OCI-LY1 (cell line): ENCODE measurements around the gene DNAH8.

Source experiments
- H2AFZ ChIP-seq: fragments of 200-600 bp; sonication (generic), shearing (Covaris generic); 2 replicates; pipeline ENCODE4 v1.6.0; 2014; ENCODE audit warnings: antibody characterized with exemption, mild to moderate bottlenecking, low read length
- H3F3A ChIP-seq: fragments of 200-600 bp; sonication (generic), shearing (Covaris generic); 2 replicates; pipeline ENCODE4 v1.6.0; 2014; ENCODE audit warnings: mild to moderate bottlenecking, antibody characterized with exemption, low read length, moderate library complexity; ENCODE audit not compliant: insufficient read depth
- H3K27ac ChIP-seq: fragments of 200-600 bp; sonication (generic); 2 replicates; pipeline ENCODE4 v1.5.1; 2014; ENCODE audit warnings: low read length, mixed run types, mild to moderate bottlenecking, low read depth; ENCODE audit not compliant: poor library complexity, severe bottlenecking
- H3K27me3 ChIP-seq: fragments of 200-600 bp; sonication (generic); 2 replicates; pipeline ENCODE4 v1.6.0; 2014; ENCODE audit warnings: antibody characterized with exemption, mild to moderate bottlenecking, low read length, moderate library complexity; ENCODE audit not compliant: insufficient read depth
- H3K36me3 ChIP-seq: fragments of 200-600 bp; sonication (generic); 2 replicates; pipeline ENCODE4 v1.6.1; 2014; ENCODE audit warnings: mild to moderate bottlenecking, antibody characterized with exemption, low read length, moderate library complexity, mixed read lengths; ENCODE audit not compliant: insufficient read depth
- H3K4me1 ChIP-seq: fragments of 200-600 bp; sonication (generic); 2 replicates; pipeline ENCODE4 v1.5.1; 2014; ENCODE audit warnings: mild to moderate bottlenecking, low read length, moderate library complexity; ENCODE audit not compliant: insufficient read depth, severe bottlenecking
- H3K4me2 ChIP-seq: fragments of 200-600 bp; sonication (generic), shearing (Covaris generic); 2 replicates; pipeline ENCODE4 v1.6.1; 2014; ENCODE audit warnings: low read length
- H3K4me3 ChIP-seq: fragments of 200-600 bp; sonication (generic); 2 replicates; pipeline ENCODE4 v1.5.1; 2014; ENCODE audit warnings: low read length, low read depth, mild to moderate bottlenecking, mixed read lengths; ENCODE audit not compliant: poor library complexity, severe bottlenecking
- H3K79me2 ChIP-seq: fragments of 200-600 bp; shearing (Covaris generic); 2 replicates; pipeline ENCODE4 v1.6.1; 2016; ENCODE audit warnings: mixed run types, low read length, mixed read lengths; ENCODE audit not compliant: insufficient read depth
- H3K9ac ChIP-seq: fragments of 200-600 bp; sonication (generic), shearing (Covaris generic); 2 replicates; pipeline ENCODE4 v1.6.1; 2014; ENCODE audit warnings: mild to moderate bottlenecking, low read length, mixed read lengths
- H3K9me2 ChIP-seq: fragments of 200-600 bp; sonication (generic), shearing (Covaris generic); 2 replicates; pipeline ENCODE4 v1.6.1; 2014; ENCODE audit warnings: low read depth, mild to moderate bottlenecking, low read length, mixed read lengths
- H3K9me3 ChIP-seq: fragments of 200-600 bp; shearing (Covaris generic); 2 replicates; pipeline ENCODE4 v1.6.1; 2014; ENCODE audit warnings: low read length, mixed read lengths
- H4K20me1 ChIP-seq: fragments of 200-600 bp; sonication (generic), shearing (Covaris generic); 2 replicates; pipeline ENCODE4 v1.6.0; 2016; ENCODE audit warnings: mild to moderate bottlenecking, low read length; ENCODE audit not compliant: insufficient read depth
- EZH2 ChIP-seq: fragments of 200-600 bp; sonication (generic), shearing (Covaris generic); IDR thresholded peaks from 2 replicates; pipeline ENCODE4 v1.8.0; 2017; ENCODE audit warnings: borderline replicate concordance, mixed run types, mild to moderate bottlenecking, antibody characterized with exemption, low read length, moderate library complexity, mixed read lengths
- TF ChIP-seq, protein P1 (sequence below): fragments of 200-600 bp; sonication (generic), shearing (Covaris generic); IDR thresholded peaks from 2 replicates; pipeline ENCODE4 v1.5.1; 2017; ENCODE audit warnings: mild to moderate bottlenecking, antibody characterized with exemption, low read length, moderate library complexity, mixed read lengths

Gene DNAH8

DNA sequence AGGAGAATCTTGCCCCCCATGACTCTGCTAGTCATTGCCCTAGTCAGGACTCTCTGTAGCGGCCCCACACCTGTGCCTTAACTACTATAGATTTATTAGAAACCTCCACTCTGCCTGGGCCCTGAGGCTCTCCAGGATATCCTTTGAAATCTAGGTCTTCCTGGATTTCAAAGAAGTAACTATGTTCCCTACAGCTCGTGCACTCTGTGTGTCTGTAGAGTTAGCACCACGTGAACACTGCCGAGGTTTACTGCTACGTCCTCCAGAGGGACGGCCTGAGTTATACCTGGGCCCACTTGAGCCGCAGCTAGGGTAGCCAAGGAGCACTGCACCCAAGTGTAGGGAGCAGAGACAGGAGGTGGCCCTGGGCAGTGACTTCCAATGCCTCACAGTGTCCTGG lies 353.3 kb downstream of the DNAH8 start:
- no peaks in the 10 kb centered on the region for H4K20me1 ChIP-seq
- H3K27ac ChIP-seq, result no peak overlapping the region
- no peak overlapping the region for H3K4me2 ChIP-seq
- H3K4me3 ChIP-seq, result no peak overlapping the region
- H3K9ac ChIP-seq, result no peak overlapping the region
- no peaks in the 10 kb centered on the region for H3K79me2 ChIP-seq
- no peaks in the 10 kb centered on the region for H3K9me3 ChIP-seq
- no peak overlapping the region for H2AFZ ChIP-seq
- no peak for TF ChIP-seq EZH2
- TF ChIP-seq, protein P1, sequence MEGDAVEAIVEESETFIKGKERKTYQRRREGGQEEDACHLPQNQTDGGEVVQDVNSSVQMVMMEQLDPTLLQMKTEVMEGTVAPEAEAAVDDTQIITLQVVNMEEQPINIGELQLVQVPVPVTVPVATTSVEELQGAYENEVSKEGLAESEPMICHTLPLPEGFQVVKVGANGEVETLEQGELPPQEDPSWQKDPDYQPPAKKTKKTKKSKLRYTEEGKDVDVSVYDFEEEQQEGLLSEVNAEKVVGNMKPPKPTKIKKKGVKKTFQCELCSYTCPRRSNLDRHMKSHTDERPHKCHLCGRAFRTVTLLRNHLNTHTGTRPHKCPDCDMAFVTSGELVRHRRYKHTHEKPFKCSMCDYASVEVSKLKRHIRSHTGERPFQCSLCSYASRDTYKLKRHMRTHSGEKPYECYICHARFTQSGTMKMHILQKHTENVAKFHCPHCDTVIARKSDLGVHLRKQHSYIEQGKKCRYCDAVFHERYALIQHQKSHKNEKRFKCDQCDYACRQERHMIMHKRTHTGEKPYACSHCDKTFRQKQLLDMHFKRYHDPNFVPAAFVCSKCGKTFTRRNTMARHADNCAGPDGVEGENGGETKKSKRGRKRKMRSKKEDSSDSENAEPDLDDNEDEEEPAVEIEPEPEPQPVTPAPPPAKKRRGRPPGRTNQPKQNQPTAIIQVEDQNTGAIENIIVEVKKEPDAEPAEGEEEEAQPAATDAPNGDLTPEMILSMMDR, result no peak
- no peaks in the 10 kb centered on the region for H3K9me2 ChIP-seq
- H3K27me3 ChIP-seq, result no peaks in the 10 kb centered on the region; the same call in 1 of the 2 replicates
- H3F3A ChIP-seq, result no peaks in the 10 kb centered on the region
- no peaks in the 10 kb centered on the region for H3K4me1 ChIP-seq
- H3K36me3 ChIP-seq, result no peaks in the 10 kb centered on the region

DNA sequence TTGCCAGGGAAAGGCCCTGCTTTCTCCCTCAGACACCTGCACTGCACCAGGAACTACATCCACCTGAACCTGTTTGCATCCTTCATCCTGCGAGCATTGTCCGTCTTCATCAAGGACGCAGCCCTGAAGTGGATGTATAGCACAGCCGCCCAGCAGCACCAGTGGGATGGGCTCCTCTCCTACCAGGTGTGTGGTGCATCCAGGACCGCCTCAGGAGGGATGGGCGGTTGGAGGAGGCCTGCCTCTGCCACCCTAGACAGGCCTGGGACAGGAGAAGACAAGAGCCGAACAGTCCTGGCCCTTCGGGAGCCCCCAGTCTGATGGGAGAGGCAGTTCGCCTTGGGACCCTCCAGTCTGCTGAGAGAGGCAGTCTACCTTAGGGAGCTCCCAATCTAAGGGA lies 357.7 kb downstream of the DNAH8 start:
- Histone ChIP-seq H3K4me3 (no peak overlapping the region), H3K4me2 (no peak overlapping the region), H3K9ac (no peak overlapping the region)

GRCh38 chr6:39073471-39074355 lies 358.6 kb downstream of the DNAH8 start:
- Histone ChIP-seq H3K9me3 (no peaks in the 10 kb centered on the region), H3K9me2 (no peaks in the 10 kb centered on the region), H3K36me3 (no peaks in the 10 kb centered on the region), H3K27ac (no peak overlapping the region), H4K20me1 (no peaks in the 10 kb centered on the region), H3K9ac (no peak overlapping the region), H3K4me2 (no peak overlapping the region), H3F3A (no peaks in the 10 kb centered on the region), H3K79me2 (no peaks in the 10 kb centered on the region), H3K27me3 (no peaks in the 10 kb centered on the region), H3K4me1 (no peaks in the 10 kb centered on the region), H3K4me3 (no peak overlapping the region), H2AFZ (no peak overlapping the region)
- no peak for TF ChIP-seq EZH2
- TF ChIP-seq, protein P1, result no peak

More for the DNA sequence above, 357.7 kb downstream of the DNAH8 start:
- H3K4me1 ChIP-seq, result no peaks in the 10 kb centered on the region
- no peaks in the 10 kb centered on the region for H3K9me3 ChIP-seq
- no peaks in the 10 kb centered on the region for H3K9me2 ChIP-seq
- no peaks in the 10 kb centered on the region for H3K36me3 ChIP-seq
- no peak overlapping the region for H2AFZ ChIP-seq
- no peaks in the 10 kb centered on the region for H3F3A ChIP-seq
- H4K20me1 ChIP-seq, result no peaks in the 10 kb centered on the region
- no peaks in the 10 kb centered on the region for H3K27me3 ChIP-seq
- TF ChIP-seq, protein P1, result no peak
- TF ChIP-seq EZH2, result no peak
- H3K79me2 ChIP-seq, result no peaks in the 10 kb centered on the region
- no peak overlapping the region for H3K27ac ChIP-seq
